Germinal center (tissue), 1 donor: ENCODE data around the gene CUTC.
A peak's percentile ranks its signal among the peaks of the same experiment; 100 is the strongest.
"Not testable (repeated sequence)": the region's sequence is repeated elsewhere in the genome, so short reads cannot be mapped to it uniquely, and the experiment has no call there.

Experiments used
- DNase-seq: peaks from one replicate; pipeline ENCODE4 v3.0.0; 2012; ENCODE audit warnings: mixed read lengths, low spot score

The CUTC gene

GRCh38 chr10:99732033-99732842, at the start of gene CUTC, which contains the start of gene COX15:
CUTC (plus strand) TSS chr10:99732234; CDS start chr10:99732349, 115 bp downstream.
COX15 (minus strand) TSS chr10:99732127; CDS start chr10:99732049, 78 bp downstream.
- peak; percentile 94 for DNase-seq

- DNase-seq, result no peak
Observed at GRCh38 chr10:99682752-99683151, 49.3 kb upstream of the CUTC start.

GRCh38 chr10:99685597-99685967, 46.5 kb upstream of the CUTC start:
- peak; percentile 12 for DNase-seq

GRCh38 chr10:99689461-99689860, 42.6 kb upstream of the CUTC start:
- no peak for DNase-seq

GRCh38 chr10:99693933-99694583, 38.0 kb upstream of the CUTC start:
- DNase-seq, result no peak

GRCh38 chr10:99695761-99696160, 36.3 kb upstream of the CUTC start:
- no peak for DNase-seq

- no peak for DNase-seq
Observed at GRCh38 chr10:99698504-99699080, 33.4 kb upstream of the CUTC start.

- DNase-seq, result no peak
Observed at GRCh38 chr10:99700649-99701048, 31.4 kb upstream of the CUTC start.

- no peak for DNase-seq
Observed at GRCh38 chr10:99708428-99709012, 23.5 kb upstream of the CUTC start.

GRCh38 chr10:99709480-99710229, 22.4 kb upstream of the CUTC start:
- DNase-seq, result no peak

GRCh38 chr10:99711129-99711719, 20.8 kb upstream of the CUTC start:
- DNase-seq, result peak; percentile 8

- no peak for DNase-seq
Observed at GRCh38 chr10:99714446-99714845, 17.6 kb upstream of the CUTC start.

- DNase-seq, result no peak
Observed at GRCh38 chr10:99720387-99720786, 11.6 kb upstream of the CUTC start.

- DNase-seq, result no peak
Observed at GRCh38 chr10:99730026-99730425, 2.0 kb upstream of the CUTC start.

- no peak for DNase-seq
Observed at GRCh38 chr10:99731306-99732032, 565 bp upstream of the CUTC start.

GRCh38 chr10:99733366-99733765, 1.3 kb downstream of the CUTC start:
- DNase-seq, result no peak

GRCh38 chr10:99734111-99734510, 2.1 kb downstream of the CUTC start:
- DNase-seq, result not testable (repeated sequence)

- DNase-seq, result no peak
Observed at GRCh38 chr10:99740260-99740659, 8.2 kb downstream of the CUTC start.

- no peak for DNase-seq
Observed at GRCh38 chr10:99740933-99741559, 9.0 kb downstream of the CUTC start.

GRCh38 chr10:99742254-99742653, 10.2 kb downstream of the CUTC start:
- no peak for DNase-seq
